Midbrain (tissue), 1 donor: ENCODE results near the gene LLGL1.

Experiments
- DNase-seq: peaks from one replicate; lab custom pipeline; 2025; lab: John Stamatoyannopoulos, UW

LLGL1 gene

DNA sequence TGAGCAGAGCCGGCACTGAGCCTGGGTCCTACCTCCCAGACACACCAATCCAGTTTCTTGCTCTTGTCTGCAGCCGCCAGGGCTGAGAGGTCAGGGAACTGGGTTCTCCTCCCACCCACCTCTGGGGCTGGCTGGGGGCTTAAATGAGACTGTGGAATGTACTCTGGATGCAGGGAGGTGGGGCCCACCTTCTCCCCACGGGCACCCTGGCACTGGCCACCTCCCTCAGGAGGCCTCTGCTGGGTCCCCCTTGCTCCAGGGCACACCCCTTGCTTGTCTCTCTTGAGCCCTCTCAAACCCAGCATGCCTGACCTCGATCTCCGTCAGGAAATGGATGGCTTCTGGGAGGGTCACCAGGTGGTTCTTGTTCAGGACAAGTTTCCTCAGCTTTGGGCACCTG, 26.7 kb downstream of the LLGL1 start:
- no peak for DNase-seq

GRCh38 chr17:18253187-18253884, 27.9 kb downstream of the LLGL1 start:
- no peak for DNase-seq

DNA sequence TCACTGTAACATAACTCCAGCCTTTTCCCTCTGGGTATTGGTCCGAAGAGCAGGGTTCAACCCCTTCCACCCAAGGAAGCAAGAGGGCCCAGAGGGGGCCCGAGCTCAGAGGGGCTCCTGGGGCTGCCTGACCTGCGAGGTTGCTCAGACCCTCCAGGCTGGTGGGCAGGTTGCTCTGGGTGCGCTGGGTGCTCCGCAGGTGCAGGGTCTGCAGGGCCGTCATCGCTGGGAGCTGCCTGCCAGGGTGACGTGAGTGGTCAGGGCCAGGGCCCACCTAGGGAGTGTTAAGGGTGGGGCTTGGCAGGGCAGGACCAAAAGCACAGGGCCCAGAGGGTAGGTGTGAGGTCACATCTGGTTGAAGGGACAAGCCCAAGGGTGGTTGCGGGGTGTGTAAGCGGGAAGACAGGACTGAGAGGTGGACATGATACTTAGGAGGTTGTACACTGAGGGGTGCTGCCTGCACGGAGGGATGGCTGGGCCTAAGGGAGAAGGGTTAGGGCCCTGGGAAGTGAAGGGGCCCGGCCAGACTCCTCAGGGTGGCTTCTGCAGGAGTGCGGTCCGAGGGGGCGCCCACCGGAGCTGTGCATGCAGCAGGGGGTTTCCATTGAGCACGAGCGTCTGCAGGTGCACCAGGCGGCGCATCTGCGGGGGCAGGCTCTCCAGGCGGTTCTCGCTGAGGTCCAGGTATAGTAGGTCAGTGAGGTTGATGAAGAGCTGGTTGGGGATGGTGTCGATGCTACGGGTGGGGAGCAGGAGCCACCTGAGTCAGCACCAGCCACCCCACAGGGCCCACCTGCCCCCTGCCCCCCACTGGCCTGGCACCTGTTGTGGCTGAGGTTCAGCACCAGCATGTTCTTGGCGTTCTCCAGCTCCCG, 28.7 kb downstream of the LLGL1 start:
- DNase-seq, result no peak

DNA sequence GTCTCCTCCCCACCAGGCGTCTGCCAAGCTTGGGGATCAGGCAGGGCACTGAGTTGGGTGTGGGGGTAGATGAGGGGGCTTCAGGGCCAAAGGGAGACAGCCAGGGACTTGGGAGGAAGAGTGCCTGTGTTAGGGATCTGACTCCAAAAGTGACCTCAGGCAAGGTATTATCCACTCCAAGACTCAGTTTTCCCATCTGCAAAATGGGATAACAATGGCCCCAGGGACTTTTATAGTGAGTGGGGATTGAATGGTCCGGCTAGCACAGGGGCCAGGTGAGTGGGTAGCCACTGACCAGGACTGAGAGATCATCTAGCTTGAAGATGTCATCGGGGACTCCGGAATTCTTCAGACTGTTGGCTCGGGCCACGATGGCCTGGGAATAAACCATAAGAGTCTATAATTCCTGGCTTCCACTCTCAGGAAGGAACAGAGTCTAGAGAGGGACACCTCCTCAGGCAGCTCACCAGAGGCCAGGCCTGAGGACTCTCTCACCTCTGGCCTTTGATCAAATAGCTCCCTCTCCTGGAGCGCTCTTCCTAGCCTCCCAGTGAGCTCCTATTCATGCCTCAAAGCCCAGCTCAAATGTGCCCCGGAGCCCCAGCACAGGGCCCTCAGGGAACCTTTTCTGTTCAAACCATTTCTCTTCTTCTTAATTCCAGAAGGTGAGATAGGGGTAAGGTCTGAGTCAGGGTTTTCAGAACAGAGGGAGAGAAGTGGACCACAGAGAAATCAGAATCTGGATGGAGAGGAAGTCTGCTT, 29.6 kb downstream of the LLGL1 start:
- no peak for DNase-seq

GRCh38 chr17:18256351-18256750, 30.9 kb downstream of the LLGL1 start:
- no peak for DNase-seq

- no peak for DNase-seq
These were observed 31.3 kb downstream of the LLGL1 start for GRCh38 chr17:18256776-18257175.

DNA sequence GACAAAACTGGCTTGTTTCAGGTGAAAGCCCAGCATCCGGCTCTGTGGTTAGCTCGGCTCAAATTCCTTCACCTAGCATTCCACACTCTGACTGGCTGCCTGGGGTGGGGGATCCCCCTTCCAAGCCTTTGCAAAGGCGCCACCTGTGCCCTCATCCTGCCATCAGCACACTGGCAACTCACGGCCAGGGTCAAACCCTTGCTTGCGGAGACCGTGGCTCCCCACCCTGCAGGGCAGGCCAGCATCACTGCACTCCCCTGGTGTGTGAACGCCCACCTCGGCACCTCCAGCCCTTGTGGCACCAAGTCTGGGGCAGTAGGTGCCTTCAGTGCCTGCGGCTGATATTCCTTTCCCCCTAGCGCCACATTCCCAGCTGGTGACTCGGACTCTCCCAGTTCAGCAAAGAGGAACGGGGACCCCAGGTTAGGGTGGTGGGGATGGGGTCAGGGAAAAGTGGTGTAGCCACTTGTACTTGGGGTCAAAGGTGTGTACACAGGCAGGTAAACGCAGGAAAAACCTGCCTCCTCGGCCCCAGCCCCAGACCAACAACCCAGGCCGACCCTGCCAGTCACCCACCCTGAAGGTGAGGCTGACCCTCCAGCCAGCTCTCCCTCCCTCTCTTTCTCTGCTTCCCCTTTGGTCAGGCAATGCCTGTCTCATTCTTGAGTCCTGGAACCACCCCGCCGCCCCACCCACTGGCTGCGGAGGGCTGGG, 32.0 kb downstream of the LLGL1 start:
- DNase-seq, result no peak

DNA sequence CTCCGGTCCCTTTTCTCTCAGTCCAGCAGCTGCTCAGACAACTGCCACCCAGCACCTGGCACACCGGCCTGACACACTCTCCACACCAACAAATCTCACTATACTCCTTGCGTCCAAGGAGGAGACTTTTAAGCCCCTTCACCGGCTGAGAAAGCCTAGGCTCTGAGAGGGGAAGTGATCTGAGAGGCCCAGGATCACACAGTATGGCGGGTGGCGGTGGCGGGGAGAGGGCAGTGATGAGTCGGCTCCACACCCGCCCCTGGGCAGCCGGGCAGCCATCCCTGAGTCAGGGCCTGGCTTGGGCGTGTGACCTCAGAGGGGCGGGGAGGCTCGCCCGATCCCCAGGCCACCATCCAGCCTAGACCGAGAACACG, 32.5 kb downstream of the LLGL1 start:
- peak; percentile 74 for DNase-seq

- DNase-seq, result peak; percentile 74
These were observed 33.1 kb downstream of the LLGL1 start, which contains the start of gene FLII for GRCh38 chr17:18258356-18259038. FLII (minus strand) TSS chr17:18258738; CDS start chr17:18258690, 48 bp downstream.

DNA sequence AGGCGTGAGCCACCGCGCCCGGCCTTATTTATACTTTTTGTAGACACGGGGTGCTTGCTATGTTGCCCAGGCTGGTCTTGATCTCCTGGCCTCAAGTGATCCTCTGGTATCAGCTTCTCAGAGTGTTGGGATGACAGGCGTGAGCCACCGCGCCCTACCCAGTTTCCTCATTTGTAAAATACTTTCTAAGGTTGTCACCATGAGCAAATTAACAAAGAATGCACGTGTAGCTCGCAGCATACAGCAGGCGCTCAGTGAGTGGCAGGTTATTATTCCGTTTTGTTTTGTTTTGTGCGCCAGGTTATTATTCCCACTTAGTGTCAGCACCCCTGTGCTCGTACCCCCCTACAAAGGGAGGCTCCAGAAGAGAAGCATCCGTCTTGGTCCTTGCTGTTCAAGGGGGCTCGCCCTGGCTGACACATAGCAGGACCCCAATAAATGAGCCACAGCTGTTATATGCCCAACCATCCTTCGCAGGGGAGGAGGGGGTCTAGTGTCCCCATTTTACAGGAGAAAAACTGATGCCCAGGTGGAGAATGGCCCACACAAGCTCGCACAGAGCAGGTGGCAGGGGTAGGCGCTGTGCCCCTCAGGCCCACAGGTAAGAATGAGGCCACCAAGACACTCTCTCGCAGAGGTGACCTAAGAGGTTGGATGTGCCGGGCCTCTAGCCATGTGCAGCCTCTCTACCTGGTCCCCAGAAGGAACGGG, 34.3 kb downstream of the LLGL1 start:
- no peak for DNase-seq

DNA sequence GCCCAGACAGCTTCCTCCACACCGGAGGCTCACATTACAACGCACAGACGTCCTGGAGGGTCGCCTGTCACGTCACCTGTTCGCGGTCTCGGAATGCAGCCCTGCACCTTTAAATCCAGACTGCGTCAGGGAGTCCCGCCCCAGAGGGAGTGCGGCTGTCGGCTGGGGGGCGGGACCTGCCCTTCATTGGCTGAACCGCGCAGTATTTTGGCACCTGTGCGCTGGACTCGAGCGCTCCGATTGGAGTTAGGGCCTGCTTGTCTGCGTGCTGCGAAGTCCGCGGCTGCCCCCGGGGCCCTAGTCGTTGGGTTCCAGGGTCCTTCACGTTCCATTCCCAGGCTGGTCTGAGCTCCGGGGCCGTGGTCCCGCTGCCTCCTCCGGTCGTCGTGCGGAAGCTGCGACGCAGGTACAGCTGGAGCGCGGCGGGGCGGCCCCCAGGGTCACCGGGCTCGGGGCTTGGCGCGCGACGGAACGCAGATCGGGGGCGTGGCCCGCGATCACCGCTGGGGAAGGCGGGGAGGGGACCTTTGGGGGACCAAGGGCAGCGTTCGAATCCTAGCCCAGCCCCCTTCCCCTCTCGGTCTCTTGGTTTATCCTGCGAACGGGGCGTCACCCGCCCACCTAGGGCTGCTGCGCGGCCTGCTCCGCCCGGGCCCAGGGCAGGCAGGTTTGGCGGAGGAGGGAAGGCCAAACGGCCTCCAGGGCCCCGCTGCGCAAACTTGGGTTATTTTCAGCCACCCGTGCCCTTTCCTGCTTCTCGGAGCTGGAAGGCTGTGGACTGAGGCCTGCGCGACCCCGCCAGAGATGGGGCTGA, 35.1 kb downstream of the LLGL1 start, which contains the start of gene MIEF2:
TSS of gene MIEF2 (plus strand) at position 331 of the 814 bp plus-strand sequence. CDS start 2,059 bp downstream, outside the sequence.
- DNase-seq, result peak; percentile 97

DNA sequence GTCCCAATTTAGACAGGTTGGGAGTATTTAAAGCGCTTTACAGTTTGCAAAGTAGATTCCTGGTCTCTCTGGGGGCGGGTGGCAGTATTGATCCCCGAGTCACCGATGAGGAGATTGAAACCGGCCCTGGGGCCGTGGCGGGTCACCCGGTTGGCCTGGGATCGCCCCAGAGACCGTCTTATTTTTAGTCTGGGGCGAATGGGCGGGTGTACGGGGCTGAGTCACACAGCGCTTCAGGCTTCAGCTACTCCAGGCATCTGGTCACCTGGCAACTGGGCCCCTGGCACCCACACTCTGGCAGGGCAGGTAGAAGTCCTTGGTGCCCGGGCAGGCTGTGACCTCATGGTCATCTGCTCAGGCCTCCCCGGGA, 35.7 kb downstream of the LLGL1 start:
- no peak for DNase-seq

DNA sequence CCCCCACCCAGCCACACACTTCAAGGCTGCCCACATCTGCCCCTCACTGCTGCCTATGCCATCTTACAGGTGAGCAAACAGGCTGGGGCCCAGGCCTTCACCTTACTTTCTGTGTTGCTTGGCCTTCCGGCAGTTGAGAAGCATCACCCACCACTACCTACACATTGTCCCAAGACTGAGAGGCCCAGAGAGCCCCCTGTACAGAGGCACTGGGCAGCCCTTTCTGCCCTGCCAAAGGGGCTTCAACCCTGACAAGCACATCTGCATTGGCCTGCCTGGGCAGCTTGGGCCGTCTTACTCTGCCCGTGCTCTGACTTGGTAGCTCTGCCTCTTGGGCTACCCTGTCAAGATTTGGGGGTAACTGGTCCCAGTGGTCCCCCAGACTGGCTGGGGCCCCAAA, 36.2 kb downstream of the LLGL1 start:
- no peak for DNase-seq

DNA sequence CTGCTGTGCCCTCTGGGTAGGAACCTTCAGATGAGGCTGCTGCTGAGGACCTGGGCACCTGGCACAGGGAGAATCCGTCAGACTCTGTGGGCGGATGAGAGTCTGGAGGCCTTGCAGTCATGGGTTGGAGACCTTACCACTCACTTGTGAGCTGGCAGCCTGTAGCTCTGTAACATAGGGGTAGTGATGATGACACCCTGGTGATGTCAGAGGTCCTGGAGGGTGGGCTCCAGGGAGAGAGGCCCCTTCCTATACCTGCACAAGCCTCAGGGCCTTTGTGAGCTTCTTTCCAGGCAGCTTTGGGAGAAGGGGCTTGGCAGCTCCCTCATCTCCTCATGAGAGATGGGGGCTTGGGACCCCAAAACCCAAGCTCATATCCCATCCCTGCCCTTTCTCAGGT, 36.7 kb downstream of the LLGL1 start:
- no peak for DNase-seq

DNA sequence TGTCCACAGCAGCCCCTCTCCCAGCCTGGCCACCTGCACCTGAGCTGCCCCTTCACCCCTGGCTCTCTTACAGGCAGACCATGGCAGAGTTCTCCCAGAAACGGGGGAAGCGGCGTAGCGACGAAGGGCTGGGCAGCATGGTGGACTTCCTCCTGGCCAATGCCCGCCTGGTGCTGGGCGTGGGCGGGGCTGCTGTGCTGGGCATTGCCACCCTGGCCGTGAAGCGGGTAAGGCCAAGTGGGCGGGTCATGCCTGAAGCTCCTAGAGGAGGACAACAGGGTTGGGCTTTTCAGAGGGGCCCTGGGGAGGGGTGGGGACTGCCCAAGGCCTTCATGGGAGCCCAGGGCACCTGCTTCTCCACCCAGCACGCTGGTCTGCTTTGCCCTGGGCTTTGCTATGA, 37.2 kb downstream of the LLGL1 start:
- DNase-seq, result no peak

DNA sequence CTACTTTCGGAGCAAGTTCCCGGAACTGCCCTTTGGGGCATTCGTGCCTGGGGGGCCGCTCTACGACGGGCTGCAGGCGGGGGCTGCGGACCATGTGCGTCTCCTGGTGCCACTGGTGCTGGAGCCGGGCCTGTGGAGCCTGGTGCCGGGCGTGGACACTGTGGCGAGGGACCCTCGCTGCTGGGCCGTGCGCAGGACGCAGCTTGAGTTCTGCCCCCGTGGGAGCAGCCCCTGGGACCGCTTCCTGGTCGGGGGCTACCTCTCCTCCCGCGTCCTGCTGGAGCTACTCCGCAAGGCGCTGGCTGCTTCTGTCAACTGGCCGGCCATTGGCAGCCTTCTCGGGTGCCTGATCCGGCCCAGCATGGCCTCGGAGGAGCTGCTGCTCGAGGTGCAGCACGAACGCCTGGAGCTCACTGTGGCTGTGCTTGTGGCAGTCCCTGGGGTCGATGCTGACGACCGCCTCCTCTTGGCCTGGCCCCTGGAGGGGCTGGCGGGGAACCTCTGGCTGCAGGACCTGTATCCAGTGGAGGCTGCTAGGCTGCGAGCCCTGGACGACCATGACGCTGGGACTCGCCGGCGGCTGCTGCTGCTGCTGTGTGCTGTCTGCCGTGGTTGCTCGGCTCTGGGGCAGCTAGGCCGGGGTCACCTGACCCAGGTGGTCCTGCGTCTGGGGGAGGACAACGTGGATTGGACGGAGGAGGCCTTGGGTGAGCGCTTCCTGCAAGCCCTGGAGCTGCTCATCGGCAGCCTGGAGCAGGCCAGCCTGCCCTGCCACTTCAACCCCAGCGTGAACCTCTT, 38.6 kb downstream of the LLGL1 start:
- DNase-seq, result no peak

DNA sequence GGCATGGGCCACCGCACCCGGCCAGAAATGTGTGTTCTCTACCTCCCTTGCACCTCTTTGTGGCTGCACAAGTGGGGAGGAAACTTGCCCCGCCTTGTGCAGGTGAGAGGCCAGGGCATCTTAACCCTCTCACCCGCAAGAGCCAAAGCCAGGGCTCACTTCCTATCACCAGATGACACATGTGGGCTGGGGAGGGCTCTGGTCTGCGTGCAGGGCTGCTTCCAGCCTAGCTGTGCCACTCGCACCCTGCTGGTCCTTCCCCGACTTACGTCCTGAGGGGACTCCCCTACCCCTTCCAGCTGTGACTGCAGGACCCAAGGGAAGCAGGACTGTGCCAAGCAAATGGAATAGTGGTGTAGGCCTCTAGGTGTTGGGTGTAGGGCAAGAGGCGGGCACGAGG, 41.9 kb downstream of the LLGL1 start:
- no peak for DNase-seq

DNA sequence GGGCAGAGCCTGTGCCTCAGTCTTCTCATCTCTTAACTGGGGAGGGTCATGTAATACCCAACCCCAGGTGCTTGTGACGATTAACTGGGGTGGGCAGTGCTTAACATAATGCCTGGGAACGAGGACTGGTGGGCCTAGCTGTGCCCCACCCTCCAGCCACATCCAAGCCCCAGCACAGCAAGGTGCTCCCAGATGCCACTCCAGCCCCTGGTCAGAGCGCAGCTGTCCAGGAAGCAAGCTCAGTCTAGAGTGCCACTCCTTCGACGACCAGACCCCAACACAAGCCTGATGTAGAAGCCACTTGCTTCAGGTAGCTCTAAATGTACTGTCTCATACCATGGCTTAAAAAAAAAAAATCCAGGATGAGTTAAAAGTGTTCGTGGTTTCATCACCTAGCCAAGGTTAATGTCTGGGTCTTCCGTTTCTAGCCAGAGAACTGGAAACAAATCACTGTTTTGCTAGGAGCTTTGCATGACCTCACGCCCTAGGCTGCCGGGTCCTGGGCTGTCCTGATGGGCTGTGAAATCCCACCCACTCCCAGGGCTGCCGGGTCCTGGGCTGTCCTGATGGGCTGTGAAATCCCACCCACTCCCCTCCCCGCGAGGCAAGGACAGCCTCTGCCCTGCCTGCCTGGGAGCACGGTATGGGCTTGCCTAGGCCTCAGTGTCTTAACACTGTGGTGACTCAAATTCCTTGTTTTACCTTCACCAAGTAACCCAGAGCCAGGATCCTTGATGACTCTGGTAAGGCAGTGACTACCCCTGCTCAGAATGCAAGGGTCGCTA, 42.7 kb downstream of the LLGL1 start:
- no peak for DNase-seq
